PC-3 (cell line): ENCODE data around the gene CNIH3.

Experiments
- EZH2phosphoT487 ChIP-seq: fragments of 300-600 bp; sonication (generic); IDR thresholded peaks from 2 replicates; pipeline ENCODE4 v1.6.1; 2018; ENCODE audit warnings: mild to moderate bottlenecking, antibody characterized with exemption, low read length, borderline replicate concordance
- TF ChIP-seq, protein P1 (sequence below): fragments of 300-600 bp; sonication (generic); conservative IDR thresholded peaks from 2 replicates; pipeline ENCODE4 v1.5.1; 2017; ENCODE audit warnings: antibody characterized with exemption, low read depth, mild to moderate bottlenecking, low read length

DNA sequence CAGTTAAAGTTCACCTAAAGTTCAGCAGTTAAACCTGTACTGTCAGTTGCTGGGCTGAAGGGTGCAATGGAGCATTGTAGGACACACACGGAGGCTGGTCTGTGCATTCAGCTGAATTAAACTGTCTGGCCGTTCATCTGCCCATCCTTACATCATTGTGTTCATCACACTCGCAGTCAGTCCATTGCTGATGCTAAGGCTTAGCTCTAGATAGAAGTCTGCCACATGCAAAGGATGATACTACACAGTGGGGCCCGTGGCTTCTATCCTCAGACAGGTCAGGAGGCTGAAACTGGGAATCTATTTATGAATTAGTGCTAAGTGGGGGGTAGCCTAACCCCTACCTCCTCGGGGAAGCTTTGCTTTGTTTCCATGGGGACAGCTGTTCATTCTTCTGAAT is 60.4 kb downstream of the CNIH3 start:
- TF ChIP-seq, protein P1, sequence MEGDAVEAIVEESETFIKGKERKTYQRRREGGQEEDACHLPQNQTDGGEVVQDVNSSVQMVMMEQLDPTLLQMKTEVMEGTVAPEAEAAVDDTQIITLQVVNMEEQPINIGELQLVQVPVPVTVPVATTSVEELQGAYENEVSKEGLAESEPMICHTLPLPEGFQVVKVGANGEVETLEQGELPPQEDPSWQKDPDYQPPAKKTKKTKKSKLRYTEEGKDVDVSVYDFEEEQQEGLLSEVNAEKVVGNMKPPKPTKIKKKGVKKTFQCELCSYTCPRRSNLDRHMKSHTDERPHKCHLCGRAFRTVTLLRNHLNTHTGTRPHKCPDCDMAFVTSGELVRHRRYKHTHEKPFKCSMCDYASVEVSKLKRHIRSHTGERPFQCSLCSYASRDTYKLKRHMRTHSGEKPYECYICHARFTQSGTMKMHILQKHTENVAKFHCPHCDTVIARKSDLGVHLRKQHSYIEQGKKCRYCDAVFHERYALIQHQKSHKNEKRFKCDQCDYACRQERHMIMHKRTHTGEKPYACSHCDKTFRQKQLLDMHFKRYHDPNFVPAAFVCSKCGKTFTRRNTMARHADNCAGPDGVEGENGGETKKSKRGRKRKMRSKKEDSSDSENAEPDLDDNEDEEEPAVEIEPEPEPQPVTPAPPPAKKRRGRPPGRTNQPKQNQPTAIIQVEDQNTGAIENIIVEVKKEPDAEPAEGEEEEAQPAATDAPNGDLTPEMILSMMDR = no peak
- TF ChIP-seq EZH2phosphoT487 = no peak
